GM11168 (cell line): ENCODE results near the gene COQ9.

ENCODE experiments used
- in situ Hi-C: fragments of 300-500 bp; cut with MboI; formaldehyde crosslinking; loops from one replicate; pipeline ENCODE4 v1.12.0; 2022; ENCODE audit warnings: low sequenced_read_pairs; ENCODE audit not compliant: unreplicated experiment

Gene COQ9

GRCh38 chr16:57507136-57508034 lies 60.1 kb downstream of the COQ9 start:
- in situ Hi-C loops = no loop called here

GRCh38 chr16:57508035-57508425 lies 60.8 kb downstream of the COQ9 start:
- in situ Hi-C loops = no loop called here

GRCh38 chr16:57509231-57509923 lies 62.1 kb downstream of the COQ9 start:
- in situ Hi-C loops = no loop called here

- in situ Hi-C loops = loop anchor here (10.0 kb wide), 1 partner anchor 45 kb away; the partner anchor contains the start of gene POLR2C
These were observed 63.0 kb downstream of the COQ9 start for GRCh38 chr16:57510016-57510871.
